ENCODE results near the gene TSSC4. TPM values are rescaled to one million over a fixed set of nuclear protein-coding genes. Genes with fewer than 3 reads are reported as not detected.

The TSSC4 gene
- total RNA-seq, 1 donor from 2014 or later = 40.0 TPM

DNA sequence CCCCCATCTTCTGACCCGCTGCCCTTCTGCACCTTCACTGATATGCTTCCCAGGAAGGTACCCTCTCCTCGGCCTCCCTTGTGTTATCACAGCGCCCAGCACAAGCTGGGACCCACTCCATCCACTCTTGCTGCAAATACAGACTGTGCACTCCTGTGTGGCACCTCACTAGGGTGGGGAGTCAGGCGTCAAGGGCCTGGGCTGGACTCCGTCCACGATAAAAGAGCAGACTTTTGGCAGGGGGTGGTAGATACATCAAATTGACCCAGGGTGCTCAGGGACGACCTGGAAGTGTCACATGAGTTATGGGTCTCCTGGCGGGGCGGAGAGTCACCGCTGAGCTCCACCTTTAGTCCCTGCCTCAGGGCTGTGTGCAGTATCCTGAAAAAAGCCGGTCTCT, 42.9 kb downstream of the TSSC4 start:
- TF ChIP-seq, protein P1, sequence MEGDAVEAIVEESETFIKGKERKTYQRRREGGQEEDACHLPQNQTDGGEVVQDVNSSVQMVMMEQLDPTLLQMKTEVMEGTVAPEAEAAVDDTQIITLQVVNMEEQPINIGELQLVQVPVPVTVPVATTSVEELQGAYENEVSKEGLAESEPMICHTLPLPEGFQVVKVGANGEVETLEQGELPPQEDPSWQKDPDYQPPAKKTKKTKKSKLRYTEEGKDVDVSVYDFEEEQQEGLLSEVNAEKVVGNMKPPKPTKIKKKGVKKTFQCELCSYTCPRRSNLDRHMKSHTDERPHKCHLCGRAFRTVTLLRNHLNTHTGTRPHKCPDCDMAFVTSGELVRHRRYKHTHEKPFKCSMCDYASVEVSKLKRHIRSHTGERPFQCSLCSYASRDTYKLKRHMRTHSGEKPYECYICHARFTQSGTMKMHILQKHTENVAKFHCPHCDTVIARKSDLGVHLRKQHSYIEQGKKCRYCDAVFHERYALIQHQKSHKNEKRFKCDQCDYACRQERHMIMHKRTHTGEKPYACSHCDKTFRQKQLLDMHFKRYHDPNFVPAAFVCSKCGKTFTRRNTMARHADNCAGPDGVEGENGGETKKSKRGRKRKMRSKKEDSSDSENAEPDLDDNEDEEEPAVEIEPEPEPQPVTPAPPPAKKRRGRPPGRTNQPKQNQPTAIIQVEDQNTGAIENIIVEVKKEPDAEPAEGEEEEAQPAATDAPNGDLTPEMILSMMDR (conservative IDR thresholded peaks at IDR 0.05; ENCODE audit: low read depth, low read length) = no peak
- no peak overlapping the region for H3K4me3 ChIP-seq (ENCODE audit: low read depth, low read length)
- DNase-seq (ENCODE audit: low read depth) = no peak

DNA sequence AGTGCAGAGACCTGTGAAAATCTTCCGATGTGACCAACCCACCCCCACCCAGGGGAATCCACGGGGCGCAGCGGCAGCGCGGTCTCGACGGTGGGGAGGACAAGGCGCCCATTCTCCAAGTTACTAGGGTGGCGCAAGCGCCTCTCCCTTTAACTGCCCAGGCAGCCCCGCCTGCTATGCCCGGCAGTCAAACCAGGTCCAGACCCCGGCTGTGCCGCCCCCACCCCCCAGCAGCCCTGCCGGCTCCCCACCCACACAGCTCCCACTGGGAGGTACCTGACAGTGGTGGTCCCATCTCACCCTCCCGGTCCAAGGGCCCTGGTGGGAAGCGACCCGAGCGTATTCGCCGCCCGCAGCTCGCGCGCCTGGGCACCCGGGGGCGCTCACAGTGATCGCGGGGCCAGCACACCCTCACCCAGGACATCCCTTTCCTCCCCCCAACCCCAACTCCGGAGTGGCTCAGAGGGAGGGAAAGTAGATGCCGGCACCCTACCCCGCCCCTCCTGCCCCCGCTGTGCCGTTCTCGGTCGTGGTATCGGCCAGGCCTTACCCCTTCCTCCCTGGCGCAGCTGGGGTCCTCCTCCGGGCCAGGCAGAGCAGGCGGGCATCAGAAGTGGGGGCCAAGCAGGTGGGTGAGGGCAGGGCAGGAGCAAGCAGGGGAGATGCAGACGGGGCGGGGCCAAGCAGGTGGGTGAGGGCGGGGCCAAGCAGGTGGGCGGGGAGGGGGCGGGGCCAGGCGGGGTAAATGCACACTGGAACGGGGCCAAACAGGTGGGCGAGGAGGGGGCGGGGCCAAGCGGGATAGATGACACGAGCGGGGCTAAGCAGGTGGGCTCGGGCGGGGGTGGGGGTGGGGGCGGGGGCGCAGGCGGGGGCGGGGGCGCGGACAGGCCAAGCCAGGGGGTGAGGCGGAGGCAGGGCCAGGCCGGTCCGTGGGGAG, 43.6 kb downstream of the TSSC4 start, which contains the start of gene TRPM5:
Gene TRPM5, minus strand, starts transcription at position 634 of the 940 bp plus-strand sequence. CDS start 21,478 bp downstream, outside the sequence.
- TF ChIP-seq, protein P1 (conservative IDR thresholded peaks at IDR 0.05; ENCODE audit: low read depth, low read length) = no peak
- no peak within 1 kb of the TSS for H3K4me3 ChIP-seq (ENCODE audit: low read depth, low read length)
- no peak for DNase-seq (ENCODE audit: low read depth)

DNA sequence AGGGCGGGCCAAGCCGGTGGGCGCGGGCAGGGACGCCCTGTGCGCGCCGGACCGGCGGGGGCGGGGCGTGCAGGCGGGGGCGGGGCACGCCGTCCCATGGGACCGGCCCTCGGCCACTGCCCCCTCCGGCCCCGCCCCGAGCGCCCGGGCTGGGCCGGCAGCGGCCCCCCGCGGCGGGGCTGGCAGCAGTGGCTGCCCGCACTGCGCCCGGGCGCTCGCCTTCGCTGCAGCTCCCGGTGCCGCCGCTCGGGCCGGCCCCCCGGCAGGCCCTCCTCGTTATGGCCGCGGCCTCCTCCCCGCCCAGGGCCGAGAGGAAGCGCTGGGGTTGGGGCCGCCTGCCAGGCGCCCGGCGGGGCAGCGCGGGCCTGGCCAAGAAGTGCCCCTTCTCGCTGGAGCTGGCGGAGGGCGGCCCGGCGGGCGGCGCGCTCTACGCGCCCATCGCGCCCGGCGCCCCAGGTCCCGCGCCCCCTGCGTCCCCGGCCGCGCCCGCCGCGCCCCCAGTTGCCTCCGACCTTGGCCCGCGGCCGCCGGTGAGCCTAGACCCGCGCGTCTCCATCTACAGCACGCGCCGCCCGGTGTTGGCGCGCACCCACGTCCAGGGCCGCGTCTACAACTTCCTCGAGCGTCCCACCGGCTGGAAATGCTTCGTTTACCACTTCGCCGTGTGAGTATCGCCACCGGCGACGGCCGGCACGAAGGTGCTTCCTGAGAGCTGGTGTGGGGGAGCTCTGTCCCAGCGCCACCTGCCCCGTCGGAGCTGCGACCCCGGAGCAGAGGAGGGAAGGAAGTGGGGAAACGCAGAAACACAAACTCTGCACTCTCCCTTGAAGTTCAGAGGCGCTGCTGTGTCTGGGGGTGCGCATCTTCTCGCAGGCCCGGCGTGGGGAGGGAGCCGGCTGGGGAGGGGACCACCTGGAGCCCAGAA, 44.5 kb downstream of the TSSC4 start, which contains the start of gene KCNQ1:
Gene KCNQ1, plus strand, starts transcription at position 188 of the 925 bp plus-strand sequence. Its CDS starts 91 bp downstream, at position 279.
- no peak for DNase-seq (ENCODE audit: low read depth)
- H3K4me3 ChIP-seq (ENCODE audit: low read depth, low read length) = no peak within 1 kb of the TSS
- TF ChIP-seq, protein P1 (conservative IDR thresholded peaks at IDR 0.05; ENCODE audit: low read depth, low read length) = no peak

DNA sequence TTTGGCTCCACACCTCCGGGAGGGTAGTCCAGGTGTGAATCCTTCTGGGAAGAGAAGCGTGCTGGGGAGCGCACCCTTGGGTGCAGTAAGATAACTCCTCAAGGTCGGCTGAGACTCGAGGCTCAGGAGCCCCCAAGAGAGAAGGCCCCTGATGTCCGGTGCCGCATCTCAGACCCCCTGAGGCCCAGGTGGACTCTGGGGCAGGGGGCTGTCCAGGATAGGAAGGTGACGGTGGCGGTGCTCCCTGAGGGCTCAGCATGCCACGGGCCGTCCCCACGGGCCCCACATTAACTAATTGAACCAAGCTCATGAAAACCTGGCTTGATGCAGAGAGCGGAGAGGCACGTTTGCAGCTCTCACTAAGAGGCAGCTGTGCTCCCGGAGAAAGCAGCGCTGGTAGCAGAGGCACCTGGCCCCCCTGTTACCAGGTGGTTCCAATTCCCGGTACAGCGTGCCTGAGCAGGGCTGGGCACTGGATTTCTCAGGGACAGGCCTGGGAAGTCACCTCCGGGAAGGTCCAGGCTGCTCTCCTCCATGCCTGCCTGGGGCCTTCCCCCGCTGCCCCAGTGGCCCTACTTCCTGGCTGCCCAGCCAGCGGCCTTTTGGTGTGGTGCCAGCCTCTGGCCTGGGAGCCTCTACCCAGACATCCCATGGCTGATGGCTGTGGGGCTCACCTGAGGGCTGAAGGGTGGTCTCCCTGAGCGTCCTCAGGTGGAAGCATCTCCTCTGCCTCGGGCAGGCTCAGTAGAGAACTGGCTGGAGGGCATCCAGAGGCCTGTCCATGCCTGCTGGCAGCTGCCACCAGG, 45.4 kb downstream of the TSSC4 start:
- no peak for DNase-seq (ENCODE audit: low read depth)
- no peak overlapping the region for H3K4me3 ChIP-seq (ENCODE audit: low read depth, low read length)
- TF ChIP-seq, protein P1 (conservative IDR thresholded peaks at IDR 0.05; ENCODE audit: low read depth, low read length) = no peak

DNA sequence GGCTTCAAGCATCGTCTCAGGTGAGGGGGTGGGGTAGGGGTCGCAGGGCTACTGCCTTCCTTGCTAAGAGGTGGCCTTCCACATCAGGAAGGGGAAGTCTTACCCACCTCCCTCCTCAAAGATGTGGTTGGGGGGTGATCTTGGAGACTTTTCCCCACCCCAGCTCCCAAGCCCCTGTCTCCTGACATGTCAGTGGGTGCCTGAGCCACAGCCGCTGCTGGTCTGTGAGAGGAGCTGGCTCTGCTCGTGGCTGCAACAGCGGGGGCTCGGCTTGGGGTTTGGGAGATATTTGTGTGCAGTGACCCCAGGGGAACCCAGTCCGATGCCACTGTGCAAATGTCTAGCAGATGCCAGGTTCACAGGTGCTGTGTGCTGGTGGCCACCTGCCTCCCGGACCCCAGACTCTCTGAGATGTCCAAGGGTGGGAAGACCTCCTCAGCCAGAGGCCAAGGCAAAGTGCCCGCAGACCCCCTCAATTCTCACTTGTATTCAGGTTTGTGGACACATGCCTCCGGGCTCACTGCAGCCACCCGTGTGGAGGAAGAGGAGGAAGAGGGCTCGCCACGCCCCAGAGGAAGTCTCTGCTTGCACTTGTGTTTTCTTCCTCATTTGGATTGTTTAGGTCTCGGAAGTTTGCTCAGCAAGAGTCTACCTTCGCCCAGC, 46.2 kb downstream of the TSSC4 start:
- TF ChIP-seq, protein P1 (conservative IDR thresholded peaks at IDR 0.05; ENCODE audit: low read depth, low read length) = no peak
- no peak for DNase-seq (ENCODE audit: low read depth)
- H3K4me3 ChIP-seq (ENCODE audit: low read depth, low read length) = no peak overlapping the region

All from epithelial cell of proximal tubule (primary cell).